Hippocampal formation (tissue), 2 donors: Measurements from ENCODE around the gene CASZ1.

Experiments used
- DNase-seq, 2 donors: peaks; one replicate each; lab custom pipeline; 2025; lab: John Stamatoyannopoulos, UW

CASZ1 gene

DNA sequence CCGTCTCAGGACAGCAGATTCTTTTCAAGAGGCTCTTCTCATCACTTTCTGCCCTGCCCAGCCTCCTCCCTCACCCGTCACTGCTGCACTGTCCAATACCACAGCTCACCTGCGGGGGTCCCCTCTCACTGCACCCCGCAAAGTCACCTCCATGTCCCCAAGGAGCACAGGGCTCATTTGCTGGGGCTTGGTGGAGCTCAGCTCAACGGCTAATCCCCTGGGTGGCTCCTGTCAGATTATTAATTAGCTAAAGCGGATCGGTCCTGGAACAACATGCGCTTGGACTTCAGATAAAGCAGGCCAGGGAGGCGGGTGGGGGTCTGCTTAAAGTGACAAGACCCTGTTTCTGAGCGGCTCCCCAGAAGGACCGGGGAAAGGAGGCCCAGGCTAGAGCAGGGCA, 43.1 kb downstream of the CASZ1 start:
- DNase-seq, result no peak

- no peak for DNase-seq
These were observed 44.8 kb downstream of the CASZ1 start for GRCh38 chr1:10751561-10752085.

- no peak for DNase-seq
These were observed 45.3 kb downstream of the CASZ1 start for GRCh38 chr1:10751160-10751559.

GRCh38 chr1:10745886-10746455, 50.5 kb downstream of the CASZ1 start:
- no peak for DNase-seq

DNA sequence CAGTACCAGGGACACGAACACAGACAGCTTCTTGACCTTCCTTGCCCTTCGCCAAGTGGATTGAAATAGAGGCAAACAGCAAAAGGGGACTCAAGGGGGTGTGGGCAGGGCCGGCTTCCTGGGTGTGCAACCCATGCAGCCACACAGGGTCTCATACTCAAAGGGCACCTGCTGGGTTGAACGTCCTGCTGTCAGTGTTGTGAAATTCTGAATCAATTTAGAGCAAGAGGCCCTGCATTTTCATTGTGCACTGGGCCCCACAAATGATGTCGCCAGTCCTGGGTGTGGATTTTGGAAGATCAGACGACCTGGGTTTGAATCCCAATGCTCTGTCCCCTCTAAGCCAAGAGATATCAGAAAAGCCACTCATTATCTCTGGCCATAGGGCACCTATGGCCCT, 51.1 kb downstream of the CASZ1 start:
- no peak for DNase-seq

DNA sequence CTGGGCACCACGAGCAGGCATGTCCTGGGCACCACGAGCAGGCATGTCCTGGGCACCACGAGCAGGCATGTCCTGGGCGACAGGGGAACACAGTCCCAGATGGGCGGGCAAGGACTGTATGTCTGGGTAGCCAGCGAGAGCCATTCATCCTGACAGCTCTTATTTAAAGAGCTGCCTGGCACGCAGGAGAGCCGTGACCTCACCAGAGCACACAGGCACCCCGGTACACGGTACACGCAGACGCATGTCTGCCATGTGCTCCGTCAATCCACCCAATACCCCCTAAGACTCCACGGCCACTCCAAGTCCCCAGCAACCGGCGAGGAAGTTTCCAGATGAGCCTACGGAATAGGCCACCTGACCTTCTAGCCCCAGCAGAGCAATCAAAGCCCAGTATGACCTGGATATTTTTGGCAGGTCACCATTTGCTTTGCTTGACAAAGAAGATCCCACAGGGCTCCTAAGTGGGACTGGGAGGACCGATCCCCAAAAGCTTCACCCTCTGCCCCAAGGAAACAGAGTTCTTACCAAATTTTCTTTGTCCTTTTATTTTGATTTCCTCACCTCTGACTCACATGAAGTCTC, 51.7 kb downstream of the CASZ1 start:
- no peak for DNase-seq

- DNase-seq, result no peak
These were observed 52.4 kb downstream of the CASZ1 start for GRCh38 chr1:10744029-10744428.

- no peak for DNase-seq
These were observed 54.8 kb downstream of the CASZ1 start for GRCh38 chr1:10741696-10742095.

GRCh38 chr1:10740123-10740522, 56.3 kb downstream of the CASZ1 start:
- DNase-seq, result no peak

DNA sequence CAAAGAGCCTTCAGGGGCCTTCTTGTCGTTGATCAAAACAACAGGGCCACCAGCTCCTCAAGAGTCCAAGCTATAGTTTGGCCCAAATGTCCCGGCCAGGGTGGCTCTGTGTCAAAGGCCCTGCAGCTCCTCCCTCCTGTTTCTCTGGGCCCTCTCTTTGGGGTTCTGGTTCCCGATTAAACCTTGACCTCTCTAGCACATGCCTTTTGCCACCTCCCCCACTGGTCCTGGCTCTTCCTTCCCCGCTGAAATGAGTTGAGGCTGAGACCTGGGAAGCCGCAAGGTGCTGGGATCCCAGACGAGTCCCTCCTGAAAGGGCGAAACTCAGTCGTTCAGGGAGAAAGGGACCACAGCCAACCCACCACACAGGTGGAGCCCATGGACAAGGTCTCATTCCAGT, 56.9 kb downstream of the CASZ1 start:
- DNase-seq, result no peak

GRCh38 chr1:10738061-10739058, 58.1 kb downstream of the CASZ1 start:
- no peak for DNase-seq

DNA sequence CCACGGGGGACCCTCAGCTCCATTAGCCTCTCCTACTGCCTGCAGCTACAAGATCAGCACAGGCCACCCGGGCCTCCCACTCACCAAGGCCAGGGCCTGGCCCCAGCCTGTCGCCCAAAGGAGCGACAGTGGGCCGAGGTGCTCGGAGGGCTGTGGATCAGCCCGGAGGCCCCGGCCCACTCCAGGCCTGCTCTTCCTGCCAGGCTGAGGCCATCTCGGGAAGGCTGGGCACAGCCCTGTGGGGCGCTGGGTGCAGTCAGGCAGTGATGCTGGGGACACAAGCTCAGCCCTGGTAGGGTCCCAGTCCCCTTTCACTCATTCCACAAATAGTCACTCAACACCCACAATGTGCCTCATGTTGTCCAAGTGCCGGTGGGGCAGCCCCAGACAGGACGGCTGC, 58.8 kb downstream of the CASZ1 start:
- DNase-seq, result no peak

DNA sequence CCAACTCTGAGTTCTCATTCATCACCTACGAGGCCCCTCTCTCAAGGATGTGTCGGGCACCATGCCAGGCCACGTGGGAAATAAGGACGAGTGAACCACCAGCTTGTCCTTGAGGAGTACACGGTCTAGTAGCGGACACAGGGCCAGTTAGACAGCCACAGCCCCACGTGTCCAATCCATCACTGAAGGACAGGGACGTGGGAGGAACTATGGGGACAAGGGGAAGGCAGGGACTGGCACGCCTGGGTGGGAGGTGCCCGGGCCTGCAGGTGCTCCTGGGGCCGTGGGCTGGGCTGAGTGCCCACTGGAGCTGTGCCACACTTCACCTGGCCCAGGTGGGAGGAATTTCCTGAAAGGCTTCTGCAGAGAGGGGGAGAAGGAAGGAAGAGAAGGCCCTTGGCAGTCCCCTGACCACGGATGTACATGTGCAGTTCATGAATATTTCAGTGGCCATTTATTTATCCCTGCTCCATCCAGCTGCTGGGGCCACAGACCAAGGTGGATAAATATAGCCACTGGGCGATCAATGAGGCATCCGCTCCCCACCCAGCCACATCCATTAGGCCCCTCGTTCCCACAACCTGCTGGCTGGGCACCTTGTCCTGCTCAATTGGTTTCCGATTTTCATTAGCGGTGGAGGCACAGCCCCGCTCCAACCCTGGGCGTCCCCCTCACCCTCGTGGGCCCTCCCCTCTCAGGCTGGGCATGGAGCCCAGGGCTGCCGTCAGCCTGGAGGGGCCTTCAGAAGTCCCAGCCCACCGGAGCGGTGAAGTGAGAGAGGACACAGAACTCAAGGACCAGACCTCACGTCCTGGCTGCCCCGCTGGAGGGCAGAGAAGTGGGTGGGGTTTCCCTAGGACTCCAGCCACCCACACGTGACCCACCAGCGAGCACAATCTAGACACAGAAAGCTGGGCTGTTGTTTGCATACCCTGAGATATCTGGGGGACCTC, 59.5 kb downstream of the CASZ1 start:
- no peak for DNase-seq

GRCh38 chr1:10735563-10736305, 60.7 kb downstream of the CASZ1 start:
- no peak for DNase-seq

DNA sequence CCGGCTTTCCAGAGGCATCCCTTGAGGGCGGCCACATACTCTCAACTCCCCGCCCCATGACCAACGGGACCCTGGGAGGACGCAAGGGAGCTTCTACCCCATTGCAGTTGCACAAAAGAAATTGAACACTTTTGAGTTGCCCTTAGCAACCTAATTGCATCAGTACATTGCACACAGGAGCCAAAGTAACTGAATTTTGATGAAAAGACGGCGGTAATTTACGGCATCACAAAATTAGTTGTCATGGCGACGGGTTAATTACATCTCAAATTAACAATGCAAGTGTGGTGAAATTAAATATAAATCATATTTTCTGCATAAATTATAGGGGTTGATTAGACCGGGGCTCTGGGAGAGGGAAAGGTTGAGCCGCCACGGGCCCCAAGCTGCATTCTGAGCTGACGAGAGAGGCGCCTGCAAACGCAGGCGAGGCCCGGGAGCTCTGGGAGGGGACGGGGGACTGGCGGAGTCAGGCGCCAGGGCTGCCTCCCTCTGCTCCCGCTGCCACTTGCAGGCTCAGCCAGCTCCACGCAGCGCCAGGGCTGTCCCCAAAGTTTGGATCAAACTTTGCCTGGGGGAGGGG, 61.4 kb downstream of the CASZ1 start:
- peak; percentile 6 to 42 for DNase-seq

DNA sequence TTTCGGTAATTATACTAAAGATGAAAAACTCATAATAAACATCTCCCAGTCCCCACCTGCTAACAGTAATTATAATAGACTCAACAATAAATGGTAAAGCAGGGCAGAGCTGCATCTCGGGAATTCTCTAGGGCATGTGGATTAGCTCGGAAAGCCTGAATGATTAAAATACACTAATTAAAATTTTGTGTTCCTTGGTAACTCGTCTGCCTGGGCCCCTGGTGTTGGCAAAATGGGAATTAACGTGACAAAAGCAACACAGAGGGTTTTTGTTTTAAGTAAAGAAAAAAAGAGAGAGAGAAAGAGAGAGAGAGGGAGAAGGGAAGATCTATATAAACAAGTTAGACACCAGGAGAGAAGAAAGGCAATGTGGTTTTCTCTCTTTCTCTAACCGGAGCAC, 62.1 kb downstream of the CASZ1 start:
- DNase-seq, result no peak

DNA sequence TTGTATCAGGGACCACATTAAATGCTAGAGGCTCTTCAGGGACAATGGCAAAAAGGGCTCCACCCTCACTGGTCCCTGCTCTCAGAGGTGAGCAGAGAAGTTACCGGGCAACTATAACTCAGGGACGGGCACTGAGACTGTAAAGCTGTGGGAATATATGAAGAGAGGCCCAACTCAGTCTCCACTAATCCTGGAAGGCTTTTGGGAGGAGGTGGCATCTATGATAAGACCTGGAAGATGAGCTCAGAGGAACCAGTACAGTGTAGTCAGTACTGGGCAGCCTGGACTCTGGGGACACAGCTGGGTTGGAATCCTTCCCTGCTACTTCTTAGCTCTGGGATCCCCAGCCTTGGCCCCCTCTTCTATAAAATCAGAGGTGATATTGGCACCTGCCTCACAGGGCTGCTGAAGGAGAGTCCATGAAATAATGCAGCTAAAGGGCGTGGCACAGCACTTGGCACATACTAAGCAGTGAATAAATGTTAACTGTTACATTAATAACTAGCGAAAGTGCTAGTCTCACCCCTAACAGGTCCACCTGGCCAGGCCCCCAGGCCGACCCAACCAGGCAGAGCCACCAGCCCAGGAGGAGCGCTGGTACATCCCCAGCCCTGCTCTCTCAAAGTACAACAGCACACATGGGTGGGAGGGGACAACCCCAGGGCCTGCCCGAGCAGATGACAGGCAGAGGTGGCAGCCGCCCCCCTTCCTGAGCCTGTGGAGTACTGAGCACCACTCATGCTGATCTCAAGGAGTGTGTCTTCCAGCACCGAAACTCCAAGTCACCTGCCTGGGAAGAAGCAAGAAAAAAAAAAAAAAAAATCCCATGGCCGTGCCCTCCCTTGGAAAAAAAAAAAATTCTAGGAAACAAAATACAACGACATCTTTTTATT, 62.7 kb downstream of the CASZ1 start:
- no peak for DNase-seq

GRCh38 chr1:10730985-10731384, 65.5 kb downstream of the CASZ1 start:
- DNase-seq, result no peak

DNA sequence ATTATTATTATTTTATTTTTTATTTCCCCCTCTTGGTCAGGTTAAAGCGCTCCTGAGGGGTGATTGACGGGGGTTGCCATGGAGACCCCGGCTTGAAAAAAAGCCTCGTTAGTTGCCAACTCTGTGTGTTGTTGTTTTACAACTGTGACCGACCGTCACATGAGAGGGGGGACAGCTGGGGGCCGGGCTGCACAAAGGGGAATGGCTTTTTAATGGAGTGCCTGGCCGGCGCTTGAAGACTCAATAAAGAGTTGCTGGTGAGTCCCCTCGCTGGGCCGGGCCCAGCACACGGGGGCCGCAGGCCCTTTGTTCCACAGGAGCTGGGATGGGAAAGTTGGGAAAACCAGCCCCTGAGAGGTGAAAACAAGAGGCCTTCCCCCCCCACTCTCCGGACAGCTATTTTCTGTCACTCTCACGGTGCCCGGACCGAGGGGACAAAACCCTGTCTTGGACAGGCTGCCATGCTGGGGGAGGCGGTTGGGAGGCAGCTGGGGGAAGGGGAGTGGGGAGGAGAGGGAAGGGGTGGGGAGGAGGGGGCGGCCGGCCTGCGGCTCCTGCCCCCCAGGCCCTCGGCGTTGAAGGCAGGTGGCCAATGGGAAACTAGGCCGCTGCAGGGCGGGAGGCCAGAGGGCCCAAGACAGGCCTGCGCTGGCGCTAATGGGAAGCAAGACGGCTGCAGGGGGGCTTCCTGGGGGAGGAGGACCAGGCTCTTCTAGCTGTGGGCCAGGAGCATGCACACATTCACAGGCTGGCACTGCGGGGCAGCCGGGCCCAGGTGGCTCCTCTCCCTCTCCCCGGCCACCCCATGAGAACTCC, 67.6 kb downstream of the CASZ1 start:
- DNase-seq, result no peak
